HEK293T (cell line): ENCODE data around the gene SCGN.

Experiments
- ARNT ChIP-seq: fragments of 450-650 bp; IDR thresholded peaks from 2 replicates; pipeline ENCODE4 v1.6.1; 2017; ENCODE audit warnings: mild to moderate bottlenecking
- BHLHE40 ChIP-seq: fragments of 450-650 bp; IDR thresholded peaks from 2 replicates; pipeline ENCODE4 v1.6.1; 2016; ENCODE audit warnings: mild to moderate bottlenecking, moderate library complexity, borderline replicate concordance
- FOXA1 ChIP-seq: fragments of 450-650 bp; IDR thresholded peaks from 2 replicates; pipeline ENCODE4 v1.6.1; 2016; ENCODE audit warnings: mild to moderate bottlenecking
- FOXK2 ChIP-seq: fragments of 450-650 bp; IDR thresholded peaks from 2 replicates; pipeline ENCODE4 v1.6.1; 2016; ENCODE audit warnings: mild to moderate bottlenecking
- HDGF ChIP-seq: fragments of 450-650 bp; IDR thresholded peaks from 2 replicates; pipeline ENCODE4 v1.6.1; 2017; ENCODE audit warnings: antibody characterized with exemption, borderline replicate concordance
- SUZ12 ChIP-seq: fragments of 450-650 bp; IDR thresholded peaks from 2 replicates; pipeline ENCODE4 v1.6.1; 2016; ENCODE audit warnings: mild to moderate bottlenecking
- TF ChIP-seq, protein P1 (sequence below): fragments of 450-650 bp; IDR thresholded peaks from 2 replicates; pipeline ENCODE4 v1.6.1; 2016

- TF ChIP-seq FOXK2 (no peak), SUZ12 (no peak), ARNT (no peak), FOXA1 (no peak), BHLHE40 (no peak), HDGF (no peak)
- TF ChIP-seq, protein P1, sequence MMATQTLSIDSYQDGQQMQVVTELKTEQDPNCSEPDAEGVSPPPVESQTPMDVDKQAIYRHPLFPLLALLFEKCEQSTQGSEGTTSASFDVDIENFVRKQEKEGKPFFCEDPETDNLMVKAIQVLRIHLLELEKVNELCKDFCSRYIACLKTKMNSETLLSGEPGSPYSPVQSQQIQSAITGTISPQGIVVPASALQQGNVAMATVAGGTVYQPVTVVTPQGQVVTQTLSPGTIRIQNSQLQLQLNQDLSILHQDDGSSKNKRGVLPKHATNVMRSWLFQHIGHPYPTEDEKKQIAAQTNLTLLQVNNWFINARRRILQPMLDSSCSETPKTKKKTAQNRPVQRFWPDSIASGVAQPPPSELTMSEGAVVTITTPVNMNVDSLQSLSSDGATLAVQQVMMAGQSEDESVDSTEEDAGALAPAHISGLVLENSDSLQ, result no peak
Observed at GRCh38 chr6:25714765-25715164, 62.8 kb downstream of the SCGN start.
